H1 (cell line): ENCODE results near the gene RMND1. TPM values are rescaled to one million over a fixed set of nuclear protein-coding genes. Genes with fewer than 3 reads are reported as not detected.

Experiments
- ATF2 ChIP-seq: IDR thresholded peaks from 2 replicates; pipeline ENCODE4 v1.6.1; 2012; ENCODE audit warnings: low read length, inconsistent platforms
- polyA plus RNA-seq, 7 experiments: library from polyadenylated mRNA; depleted of rRNA in 3 of 7; stranded (reverse) in 5 of 7; unstranded in 2 of 7; fragments of >200 nt in 5 of 7; fragments of 200-250 nt in 2 of 7; gene quantifications; 1 replicate in 5 of 7; 2 replicates in 1 of 7; 4 replicates in 1 of 7; pipeline versions ENCODE4 v1.2.1 to v1.2.3, GENCODE V29; 2011 to 2013; ENCODE audit warnings: missing spikeins in 2 of 7, mixed read lengths in 2 of 7
- total RNA-seq: library from RNA; stranded (reverse); fragmentation: NEBNext Ultra II Directional; extraction: Animal tissue kit (Norgen Biotek cat#: 25700); gene quantifications from 2 replicates; pipeline ENCODE4 v1.2.1, GENCODE V29; 2021

RMND1 gene
- total and polyA plus RNA-seq, 2 of the 8 experiments (the other 6 are each of a cell fraction or from before 2014, with no cell fraction given), result 7.3 to 21.9 TPM

DNA sequence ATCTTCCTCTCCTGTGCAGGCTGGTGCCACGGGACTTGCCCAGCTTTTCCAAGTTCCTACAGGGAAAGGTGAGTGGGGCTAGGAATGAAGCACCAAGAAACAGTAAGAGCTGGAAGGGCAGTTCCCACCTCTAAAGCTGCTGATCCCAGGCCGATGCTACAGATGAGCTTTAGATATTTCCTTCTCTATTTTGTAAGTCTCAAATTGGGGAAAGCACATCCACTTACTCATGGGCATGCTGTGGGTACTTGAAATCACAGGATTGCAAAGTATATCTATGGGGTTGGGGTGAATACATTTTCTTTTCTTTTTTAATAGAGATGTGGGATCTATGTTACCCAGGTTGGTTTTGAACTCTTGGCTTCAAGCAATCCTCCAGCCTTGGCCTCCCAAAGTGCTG is 63.7 kb downstream of the RMND1 start (continued):
- no peak for TF ChIP-seq ATF2
